Measurements from ENCODE around the gene TBC1D3B.
"Not testable (repeated sequence)": the region's sequence is repeated elsewhere in the genome, so short reads cannot be mapped to it uniquely, and the experiment has no call there.

DNA sequence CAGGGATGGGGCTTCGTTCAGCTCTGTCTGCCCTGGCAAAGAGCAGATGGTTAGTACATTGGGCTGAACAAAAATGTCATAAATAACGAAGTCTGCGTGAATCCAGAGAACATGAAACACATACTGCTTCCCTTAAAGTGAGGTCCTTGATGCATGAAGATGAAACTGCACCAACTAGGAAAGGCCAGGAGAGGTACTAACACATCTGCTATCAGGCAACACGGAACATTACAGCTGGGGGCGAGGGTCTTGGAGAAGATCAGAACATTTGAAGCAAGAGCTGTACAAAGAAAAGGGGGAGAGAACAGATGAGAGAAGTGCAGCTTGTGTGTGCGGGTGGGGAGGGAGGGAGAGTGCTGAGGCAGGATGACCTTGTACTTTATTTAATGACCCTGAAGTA, 30.9 kb upstream of the TBC1D3B start:
- TF ChIP-seq, protein P1, sequence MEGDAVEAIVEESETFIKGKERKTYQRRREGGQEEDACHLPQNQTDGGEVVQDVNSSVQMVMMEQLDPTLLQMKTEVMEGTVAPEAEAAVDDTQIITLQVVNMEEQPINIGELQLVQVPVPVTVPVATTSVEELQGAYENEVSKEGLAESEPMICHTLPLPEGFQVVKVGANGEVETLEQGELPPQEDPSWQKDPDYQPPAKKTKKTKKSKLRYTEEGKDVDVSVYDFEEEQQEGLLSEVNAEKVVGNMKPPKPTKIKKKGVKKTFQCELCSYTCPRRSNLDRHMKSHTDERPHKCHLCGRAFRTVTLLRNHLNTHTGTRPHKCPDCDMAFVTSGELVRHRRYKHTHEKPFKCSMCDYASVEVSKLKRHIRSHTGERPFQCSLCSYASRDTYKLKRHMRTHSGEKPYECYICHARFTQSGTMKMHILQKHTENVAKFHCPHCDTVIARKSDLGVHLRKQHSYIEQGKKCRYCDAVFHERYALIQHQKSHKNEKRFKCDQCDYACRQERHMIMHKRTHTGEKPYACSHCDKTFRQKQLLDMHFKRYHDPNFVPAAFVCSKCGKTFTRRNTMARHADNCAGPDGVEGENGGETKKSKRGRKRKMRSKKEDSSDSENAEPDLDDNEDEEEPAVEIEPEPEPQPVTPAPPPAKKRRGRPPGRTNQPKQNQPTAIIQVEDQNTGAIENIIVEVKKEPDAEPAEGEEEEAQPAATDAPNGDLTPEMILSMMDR (IDR thresholded peaks at IDR 0.05) = not testable (repeated sequence)
- TF ChIP-seq POLR2A (IDR thresholded peaks at IDR 0.05; ENCODE audit: low read depth); EP300 (IDR thresholded peaks at IDR 0.05); POLR2AphosphoS5 (IDR thresholded peaks at IDR 0.05): not testable (repeated sequence)

Data from esophagus muscularis mucosa (tissue), 4 donors.